ENCODE measurements around the gene ARSK.

ARSK gene

DNA sequence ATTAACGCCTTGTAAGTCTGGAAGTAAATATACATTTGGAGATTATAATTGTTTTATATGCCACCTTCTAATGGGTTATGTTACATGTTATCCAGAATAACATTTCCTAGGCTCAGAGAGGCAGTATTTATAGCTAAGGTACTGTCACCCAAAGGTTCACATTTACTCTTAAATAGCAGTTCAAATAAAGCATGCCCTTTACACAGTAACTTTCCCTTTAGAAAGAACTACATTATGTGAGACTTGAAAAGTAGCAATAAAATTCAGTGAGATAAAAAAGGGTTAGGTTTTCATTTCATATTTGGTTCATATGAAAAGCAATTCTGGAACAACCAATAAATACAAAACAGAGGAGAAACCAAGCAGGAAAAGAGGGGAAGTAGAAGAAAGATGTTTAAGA is 35.2 kb upstream of the ARSK start:
- intact Hi-C loops (cut with DNase I; ENCODE audit: low total_unique reads): no loop called here
- no peak for TF ChIP-seq CTCF (IDR thresholded peaks at IDR 0.05)
- H3K4me1 ChIP-seq: no peaks in the 10 kb centered on the region
- no peaks in the 10 kb centered on the region for H3K9me3 ChIP-seq
- peaks cover 67 to 77% (median 70%) of the 10 kb centered on the region in 3 donors for H3K36me3 ChIP-seq
- no peak overlapping the region for H3K4me3 ChIP-seq
- no peak overlapping the region for H3K27ac ChIP-seq
- H3K27me3 ChIP-seq: no peaks in the 10 kb centered on the region
- no peak for DNase-seq

DNA sequence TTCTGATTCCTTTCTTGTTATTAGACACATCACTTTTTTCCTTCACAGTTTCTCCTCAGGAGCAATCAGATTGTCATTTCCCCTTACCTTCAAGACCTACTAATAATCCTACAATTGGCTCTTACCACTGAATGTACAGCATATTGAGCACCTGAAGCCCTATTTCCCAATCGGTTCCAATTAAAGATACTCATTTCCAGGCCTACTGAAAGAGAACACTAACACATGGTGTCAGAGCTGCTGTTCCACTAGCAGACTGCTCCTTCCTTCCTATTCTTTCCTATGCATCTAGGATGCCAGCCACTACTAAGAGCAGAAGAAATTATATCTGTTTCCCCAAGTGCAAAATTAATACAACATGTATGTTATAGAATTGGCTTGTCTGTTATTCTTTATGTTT is 34.7 kb upstream of the ARSK start:
- peaks cover 67 to 77% (median 68%) of the 10 kb centered on the region in 3 donors for H3K36me3 ChIP-seq
- no peak overlapping the region for H3K27ac ChIP-seq
- H3K27me3 ChIP-seq: no peaks in the 10 kb centered on the region
- DNase-seq: no peak
- H3K9me3 ChIP-seq: no peaks in the 10 kb centered on the region
- intact Hi-C loops (cut with DNase I; ENCODE audit: low total_unique reads): no loop called here
- TF ChIP-seq CTCF (IDR thresholded peaks at IDR 0.05): no peak
- no peak overlapping the region for H3K4me3 ChIP-seq
- H3K4me1 ChIP-seq: no peaks in the 10 kb centered on the region

GRCh38 chr5:95524423-95524822 is 30.5 kb upstream of the ARSK start:
- Histone ChIP-seq H3K4me1 (no peaks in the 10 kb centered on the region), H3K27ac (no peak overlapping the region), H3K4me3 (no peak overlapping the region), H3K9me3 (no peaks in the 10 kb centered on the region), H3K27me3 (no peaks in the 10 kb centered on the region), H3K36me3 (peaks cover 61 to 82% (median 70%) of the 10 kb centered on the region in 3 donors)
- TF ChIP-seq CTCF (IDR thresholded peaks at IDR 0.05): no peak
- intact Hi-C loops (cut with DNase I; ENCODE audit: low total_unique reads): no loop called here
- DNase-seq: no peak

- no peaks in the 10 kb centered on the region for H3K4me1 ChIP-seq
- no peak overlapping the region for H3K27ac ChIP-seq
- intact Hi-C loops (cut with DNase I; ENCODE audit: low total_unique reads): no loop called here
- no peaks in the 10 kb centered on the region for H3K27me3 ChIP-seq
- no peaks in the 10 kb centered on the region for H3K9me3 ChIP-seq
- no peak for TF ChIP-seq CTCF (IDR thresholded peaks at IDR 0.05)
- no peak overlapping the region for H3K4me3 ChIP-seq
- H3K36me3 ChIP-seq: peaks cover 62 to 76% (median 66%) of the 10 kb centered on the region in 3 donors
- no peak for DNase-seq
Measured at GRCh38 chr5:95526871-95527270, 28.0 kb upstream of the ARSK start.

DNA sequence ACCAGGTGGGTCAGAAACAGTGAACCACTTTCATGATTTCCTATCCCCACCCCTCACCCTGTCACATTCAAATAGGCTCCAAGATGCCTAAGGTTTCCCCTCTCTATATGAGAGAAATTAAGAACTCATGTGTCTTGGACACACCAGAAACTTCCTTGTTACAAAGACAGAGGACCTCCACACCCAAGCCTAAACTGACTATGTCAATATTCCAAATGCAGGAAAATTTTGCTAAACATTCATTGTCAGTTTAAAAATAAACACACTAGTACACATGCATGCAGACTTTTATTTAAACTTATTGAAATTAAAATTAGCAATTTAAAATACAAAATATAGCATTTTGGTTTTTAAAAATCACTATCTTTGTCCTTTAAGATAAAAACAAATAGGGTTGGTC is 26.3 kb upstream of the ARSK start:
- H3K9me3 ChIP-seq: no peaks in the 10 kb centered on the region
- no peak for DNase-seq
- H3K4me3 ChIP-seq: no peak overlapping the region
- H3K27ac ChIP-seq: no peak overlapping the region
- peaks cover 45 to 59% (median 53%) of the 10 kb centered on the region in 3 donors for H3K36me3 ChIP-seq
- no peak for TF ChIP-seq CTCF (IDR thresholded peaks at IDR 0.05)
- intact Hi-C loops (cut with DNase I; ENCODE audit: low total_unique reads): no loop called here
- peaks cover 0 to 4% (median under 1%) of the 10 kb centered on the region in 4 donors for H3K4me1 ChIP-seq
- H3K27me3 ChIP-seq: no peaks in the 10 kb centered on the region

- peak in 1 of 2 donors; percentile 18 for DNase-seq
- Histone ChIP-seq H3K36me3 (peaks cover 38 to 45% (median 42%) of the 10 kb centered on the region in 3 donors), H3K27ac (no peak overlapping the region), H3K4me1 (peaks cover 0 to 13% (median 4%) of the 10 kb centered on the region in 4 donors), H3K9me3 (no peaks in the 10 kb centered on the region), H3K4me3 (no peak overlapping the region), H3K27me3 (no peaks in the 10 kb centered on the region)
- intact Hi-C loops (cut with DNase I; ENCODE audit: low total_unique reads): no loop called here
- no peak for TF ChIP-seq CTCF (IDR thresholded peaks at IDR 0.05)
Measured at GRCh38 chr5:95530416-95530815, 24.5 kb upstream of the ARSK start.

All from tibial artery (tissue), 4 donors.